ENCODE data around the gene RBBP8NL. TPM values are rescaled to one million over a fixed set of nuclear protein-coding genes. Genes with fewer than 3 reads are reported as not detected.

Gene RBBP8NL
- total RNA-seq, 1 experiment from 2014 or later, result not detected

- no peak overlapping the region for H3K27ac ChIP-seq (ENCODE audit: low read depth, low read length, poor library complexity, severe bottlenecking)
- no peaks in the 10 kb centered on the region for H3K4me1 ChIP-seq (ENCODE audit: insufficient read depth, low read length, poor library complexity, severe bottlenecking)
- BruUV-seq (replicated peaks), result no TSS peak
- H3K36me3 ChIP-seq (ENCODE audit: insufficient read depth, low read length, poor library complexity, severe bottlenecking), result no peaks in the 10 kb centered on the region
- CTCF ChIA-PET, result no interaction called here
- intact Hi-C loops (cut with micrococcal nuclease; ENCODE audit: unreplicated experiment), result no loop called here
- no peak for TF ChIP-seq CTCF (conservative IDR thresholded peaks at IDR 0.05; ENCODE audit: low read depth, low read length)
- no peak for TF ChIP-seq EZH2 (IDR thresholded peaks at IDR 0.05; ENCODE audit: borderline replicate concordance, low read depth, low read length, poor library complexity, severe bottlenecking)
- no peaks in the 10 kb centered on the region for H3K9me3 ChIP-seq (ENCODE audit: low read depth, low read length, poor library complexity, severe bottlenecking)
- DNase-seq (ENCODE audit: low spot score), result no peak
- peaks cover 12% of the 10 kb centered on the region for H3K27me3 ChIP-seq (replicated peaks; ENCODE audit: insufficient read depth, low read depth, low read length, poor library complexity)
- POLR2A ChIA-PET (ENCODE audit: low non-redundant PET), result no interaction called here
- no peak overlapping the region for H3K4me3 ChIP-seq (ENCODE audit: low read depth, low read length, poor library complexity, severe bottlenecking)
Measured at GRCh38 chr20:62421716-62421990, 5.7 kb downstream of the RBBP8NL start.

GRCh38 chr20:62420846-62421715 is 6.3 kb downstream of the RBBP8NL start:
- POLR2A ChIA-PET (ENCODE audit: low non-redundant PET), result no interaction called here
- CTCF ChIA-PET, result no interaction called here
- peaks cover 12% of the 10 kb centered on the region for H3K27me3 ChIP-seq (replicated peaks; ENCODE audit: insufficient read depth, low read depth, low read length, poor library complexity)
- DNase-seq (ENCODE audit: low spot score), result no peak
- H3K27ac ChIP-seq (ENCODE audit: low read depth, low read length, poor library complexity, severe bottlenecking), result no peak overlapping the region
- intact Hi-C loops (cut with micrococcal nuclease; ENCODE audit: unreplicated experiment), result no loop called here
- no peak for TF ChIP-seq CTCF (conservative IDR thresholded peaks at IDR 0.05; ENCODE audit: low read depth, low read length)
- no TSS peak for BruUV-seq (replicated peaks)
- H3K4me1 ChIP-seq (ENCODE audit: insufficient read depth, low read length, poor library complexity, severe bottlenecking), result no peaks in the 10 kb centered on the region
- H3K36me3 ChIP-seq (ENCODE audit: insufficient read depth, low read length, poor library complexity, severe bottlenecking), result no peaks in the 10 kb centered on the region
- H3K9me3 ChIP-seq (ENCODE audit: low read depth, low read length, poor library complexity, severe bottlenecking), result no peaks in the 10 kb centered on the region
- H3K4me3 ChIP-seq (ENCODE audit: low read depth, low read length, poor library complexity, severe bottlenecking), result no peak overlapping the region

GRCh38 chr20:62419759-62420158 is 7.6 kb downstream of the RBBP8NL start:
- BruUV-seq (replicated peaks), result no TSS peak
- TF ChIP-seq EZH2 (IDR thresholded peaks at IDR 0.05; ENCODE audit: borderline replicate concordance, low read depth, low read length, poor library complexity, severe bottlenecking) (no peak), CTCF (conservative IDR thresholded peaks at IDR 0.05; ENCODE audit: low read depth, low read length) (no peak)
- Histone ChIP-seq H3K4me1 (ENCODE audit: insufficient read depth, low read length, poor library complexity, severe bottlenecking) (no peaks in the 10 kb centered on the region), H3K36me3 (ENCODE audit: insufficient read depth, low read length, poor library complexity, severe bottlenecking) (no peaks in the 10 kb centered on the region), H3K27ac (ENCODE audit: low read depth, low read length, poor library complexity, severe bottlenecking) (no peak overlapping the region), H3K27me3 (replicated peaks; ENCODE audit: insufficient read depth, low read depth, low read length, poor library complexity) (peaks cover 12% of the 10 kb centered on the region), H3K4me3 (ENCODE audit: low read depth, low read length, poor library complexity, severe bottlenecking) (no peak overlapping the region), H3K9me3 (ENCODE audit: low read depth, low read length, poor library complexity, severe bottlenecking) (no peaks in the 10 kb centered on the region)
- POLR2A ChIA-PET (ENCODE audit: low non-redundant PET), result no interaction called here
- intact Hi-C loops (cut with micrococcal nuclease; ENCODE audit: unreplicated experiment), result no loop called here
- no peak for DNase-seq (ENCODE audit: low spot score)
- CTCF ChIA-PET, result no interaction called here
